Osteoblast (primary cell): ENCODE results near the gene KCNQ1. TPM values are rescaled to one million over a fixed set of nuclear protein-coding genes. Genes with fewer than 3 reads are reported as not detected.

Source experiments
- DNase-seq: peaks from one replicate; pipeline ENCODE4 v3.0.0; 2011; ENCODE audit warnings: low spot score, mixed read lengths; ENCODE audit not compliant: insufficient read length; ENCODE audit errors: missing footprints
- H2AFZ ChIP-seq: 2 replicates; pipeline ENCODE4 v1.6.0; 2011; ENCODE audit warnings: mild to moderate bottlenecking, low read length
- H3K27ac ChIP-seq: 2 replicates; pipeline ENCODE4 v1.5.1; 2011; ENCODE audit warnings: mild to moderate bottlenecking, low read depth, low read length, moderate library complexity
- H3K27me3 ChIP-seq: 2 replicates; pipeline ENCODE4 v1.6.0; 2012; ENCODE audit warnings: mild to moderate bottlenecking, control low read depth, inconsistent platforms, low read length, moderate library complexity; ENCODE audit not compliant: insufficient read depth
- H3K36me3 ChIP-seq: 2 replicates; pipeline ENCODE4 v1.5.1; 2011; ENCODE audit warnings: mild to moderate bottlenecking, low read length, control low read depth, moderate library complexity; ENCODE audit not compliant: insufficient read depth
- H3K4me1 ChIP-seq: 2 replicates; pipeline ENCODE4 v1.5.1; 2011; ENCODE audit warnings: mild to moderate bottlenecking, low read length, control low read depth, moderate library complexity; ENCODE audit not compliant: insufficient read depth
- H3K4me2 ChIP-seq: 2 replicates; pipeline ENCODE4 v1.6.0; 2011; ENCODE audit warnings: mild to moderate bottlenecking, low read length; ENCODE audit not compliant: insufficient read depth
- H3K4me3 ChIP-seq: fragments of 200-600 bp; sonication (generic); 3 replicates; pipeline ENCODE4 v1.5.1; 2012; ENCODE audit warnings: mild to moderate bottlenecking, low read length, inconsistent platforms; ENCODE audit not compliant: insufficient read depth
- H3K79me2 ChIP-seq: 2 replicates; pipeline ENCODE4 v1.6.0; 2012; ENCODE audit warnings: mild to moderate bottlenecking, low read length, control low read depth, inconsistent platforms; ENCODE audit not compliant: insufficient read depth
- H3K9me3 ChIP-seq: 2 replicates; pipeline ENCODE4 v1.5.1; 2011; ENCODE audit warnings: low read depth, low read length, control low read depth
- H4K20me1 ChIP-seq: 2 replicates; pipeline ENCODE4 v1.6.0; 2012; ENCODE audit warnings: mild to moderate bottlenecking, low read length, control low read depth; ENCODE audit not compliant: insufficient read depth
- total RNA-seq: library from RNA; depleted of rRNA; stranded (reverse); fragments of >200 nt; gene quantifications from 2 replicates; pipeline ENCODE4 v1.2.3, GENCODE V29; 2012
- TF ChIP-seq, protein P1 (sequence below): IDR thresholded peaks from 2 replicates; pipeline ENCODE4 v1.5.1; 2011; ENCODE audit warnings: mild to moderate bottlenecking, low read depth, low read length, moderate library complexity; ENCODE audit errors: extremely low read depth

The KCNQ1 gene
- total RNA-seq, 1 donor: not detected

DNA sequence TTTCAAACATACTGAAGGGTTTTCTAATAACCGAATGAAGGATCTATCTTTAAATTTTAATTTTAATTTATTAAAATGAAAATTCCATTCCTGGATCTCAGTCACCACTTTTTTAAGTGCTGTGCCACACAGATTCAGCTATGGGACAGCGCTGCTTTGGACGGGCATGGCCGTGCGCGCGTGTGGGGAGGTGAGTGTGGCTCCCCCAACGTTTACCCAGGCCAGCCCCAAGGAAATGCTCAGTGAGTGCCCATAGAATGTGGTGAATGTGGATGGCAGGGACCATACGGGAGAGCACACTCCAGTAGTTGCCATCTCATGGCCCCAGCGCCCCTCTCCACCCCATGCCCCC lies 343.0 kb downstream of the KCNQ1 start:
- H3K4me3 ChIP-seq: no peak overlapping the region
- no peaks in the 10 kb centered on the region for H3K79me2 ChIP-seq
- no peaks in the 10 kb centered on the region for H3K4me1 ChIP-seq
- H3K9me3 ChIP-seq: no peaks in the 10 kb centered on the region
- no peaks in the 10 kb centered on the region for H4K20me1 ChIP-seq
- TF ChIP-seq, protein P1, sequence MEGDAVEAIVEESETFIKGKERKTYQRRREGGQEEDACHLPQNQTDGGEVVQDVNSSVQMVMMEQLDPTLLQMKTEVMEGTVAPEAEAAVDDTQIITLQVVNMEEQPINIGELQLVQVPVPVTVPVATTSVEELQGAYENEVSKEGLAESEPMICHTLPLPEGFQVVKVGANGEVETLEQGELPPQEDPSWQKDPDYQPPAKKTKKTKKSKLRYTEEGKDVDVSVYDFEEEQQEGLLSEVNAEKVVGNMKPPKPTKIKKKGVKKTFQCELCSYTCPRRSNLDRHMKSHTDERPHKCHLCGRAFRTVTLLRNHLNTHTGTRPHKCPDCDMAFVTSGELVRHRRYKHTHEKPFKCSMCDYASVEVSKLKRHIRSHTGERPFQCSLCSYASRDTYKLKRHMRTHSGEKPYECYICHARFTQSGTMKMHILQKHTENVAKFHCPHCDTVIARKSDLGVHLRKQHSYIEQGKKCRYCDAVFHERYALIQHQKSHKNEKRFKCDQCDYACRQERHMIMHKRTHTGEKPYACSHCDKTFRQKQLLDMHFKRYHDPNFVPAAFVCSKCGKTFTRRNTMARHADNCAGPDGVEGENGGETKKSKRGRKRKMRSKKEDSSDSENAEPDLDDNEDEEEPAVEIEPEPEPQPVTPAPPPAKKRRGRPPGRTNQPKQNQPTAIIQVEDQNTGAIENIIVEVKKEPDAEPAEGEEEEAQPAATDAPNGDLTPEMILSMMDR: no peak
- H3K27ac ChIP-seq: no peak overlapping the region
- no peak overlapping the region for H2AFZ ChIP-seq
- peaks cover 71% of the 10 kb centered on the region for H3K27me3 ChIP-seq
- H3K36me3 ChIP-seq: no peaks in the 10 kb centered on the region
- DNase-seq: no peak
- H3K4me2 ChIP-seq: no peak overlapping the region

DNA sequence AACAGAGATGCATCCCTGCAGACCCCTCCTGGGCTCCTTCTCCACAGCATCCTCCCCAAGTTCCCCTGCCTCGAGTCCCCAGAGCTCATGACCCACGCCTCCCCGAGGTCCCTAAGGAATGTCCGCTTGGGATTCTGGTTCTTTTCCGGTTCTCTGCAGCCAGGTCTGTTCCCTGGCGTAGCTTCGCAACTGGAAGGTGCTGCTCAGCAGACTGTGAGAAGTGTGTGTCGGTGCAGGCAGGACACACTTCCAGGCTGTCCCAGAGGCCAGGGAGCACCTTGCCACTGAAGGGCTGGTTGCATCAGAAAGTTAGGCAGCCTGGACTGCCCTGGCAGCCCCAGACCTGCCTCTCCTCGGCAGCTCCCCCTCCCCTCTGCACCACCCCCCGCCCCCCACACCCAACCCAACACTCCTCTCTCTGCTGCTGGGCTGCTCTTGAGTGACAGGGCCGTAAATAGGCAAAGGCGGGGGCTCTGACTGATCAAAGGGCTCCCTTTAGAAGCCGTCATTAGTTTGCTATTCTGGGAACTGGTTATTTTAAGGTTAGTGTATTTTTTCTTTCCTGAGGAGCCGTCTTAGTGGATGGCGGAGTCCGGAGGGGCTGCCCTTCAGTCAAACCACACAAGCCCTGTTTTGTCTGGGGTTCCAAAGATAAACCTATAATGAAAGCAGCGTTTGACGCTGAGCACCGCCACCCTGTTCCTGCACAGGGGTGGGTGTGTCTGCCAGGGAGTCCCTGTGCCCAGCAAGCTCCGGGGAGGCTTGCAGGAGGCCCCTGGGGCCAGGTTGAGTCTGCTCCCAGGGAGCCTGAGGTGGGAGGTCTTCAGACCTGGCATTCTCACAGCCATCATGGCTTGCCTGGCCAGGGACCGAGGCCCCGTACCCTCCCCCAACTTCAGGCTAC lies 343.6 kb downstream of the KCNQ1 start:
- no peak overlapping the region for H2AFZ ChIP-seq
- no peak overlapping the region for H3K4me3 ChIP-seq
- H3K79me2 ChIP-seq: no peaks in the 10 kb centered on the region
- TF ChIP-seq, protein P1: no peak
- no peaks in the 10 kb centered on the region for H3K9me3 ChIP-seq
- H4K20me1 ChIP-seq: no peaks in the 10 kb centered on the region
- H3K36me3 ChIP-seq: no peaks in the 10 kb centered on the region
- DNase-seq: peak; percentile 74
- H3K27ac ChIP-seq: no peak overlapping the region
- H3K27me3 ChIP-seq: peaks cover 65% of the 10 kb centered on the region
- H3K4me1 ChIP-seq: no peaks in the 10 kb centered on the region
- no peak overlapping the region for H3K4me2 ChIP-seq

DNA sequence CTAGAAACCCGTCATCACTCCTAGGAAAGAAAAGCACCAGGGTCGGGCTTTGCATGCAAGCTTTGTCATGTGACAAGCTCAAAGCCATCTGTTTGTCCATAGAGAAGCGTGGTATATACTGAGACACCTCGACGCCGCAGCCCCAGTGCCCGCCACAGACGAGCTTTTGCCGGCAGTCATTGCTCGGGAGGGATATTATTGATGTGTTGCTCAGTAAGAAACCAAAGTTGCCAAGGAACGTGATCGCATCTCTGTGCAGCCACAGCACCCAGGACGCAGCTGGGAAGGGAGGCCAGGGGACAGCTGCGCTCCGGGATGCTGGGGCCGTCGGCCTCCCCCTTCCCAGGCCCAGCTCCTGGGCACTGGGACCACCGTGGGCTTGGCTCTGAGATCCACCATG lies 344.5 kb downstream of the KCNQ1 start:
- no peak overlapping the region for H3K4me2 ChIP-seq
- H3K36me3 ChIP-seq: no peaks in the 10 kb centered on the region
- peaks cover 60% of the 10 kb centered on the region for H3K27me3 ChIP-seq
- no peaks in the 10 kb centered on the region for H3K9me3 ChIP-seq
- no peak overlapping the region for H2AFZ ChIP-seq
- no peaks in the 10 kb centered on the region for H3K79me2 ChIP-seq
- H3K4me1 ChIP-seq: no peaks in the 10 kb centered on the region
- DNase-seq: peak; percentile 53
- no peaks in the 10 kb centered on the region for H4K20me1 ChIP-seq
- no peak overlapping the region for H3K4me3 ChIP-seq
- TF ChIP-seq, protein P1: no peak
- H3K27ac ChIP-seq: no peak overlapping the region

DNA sequence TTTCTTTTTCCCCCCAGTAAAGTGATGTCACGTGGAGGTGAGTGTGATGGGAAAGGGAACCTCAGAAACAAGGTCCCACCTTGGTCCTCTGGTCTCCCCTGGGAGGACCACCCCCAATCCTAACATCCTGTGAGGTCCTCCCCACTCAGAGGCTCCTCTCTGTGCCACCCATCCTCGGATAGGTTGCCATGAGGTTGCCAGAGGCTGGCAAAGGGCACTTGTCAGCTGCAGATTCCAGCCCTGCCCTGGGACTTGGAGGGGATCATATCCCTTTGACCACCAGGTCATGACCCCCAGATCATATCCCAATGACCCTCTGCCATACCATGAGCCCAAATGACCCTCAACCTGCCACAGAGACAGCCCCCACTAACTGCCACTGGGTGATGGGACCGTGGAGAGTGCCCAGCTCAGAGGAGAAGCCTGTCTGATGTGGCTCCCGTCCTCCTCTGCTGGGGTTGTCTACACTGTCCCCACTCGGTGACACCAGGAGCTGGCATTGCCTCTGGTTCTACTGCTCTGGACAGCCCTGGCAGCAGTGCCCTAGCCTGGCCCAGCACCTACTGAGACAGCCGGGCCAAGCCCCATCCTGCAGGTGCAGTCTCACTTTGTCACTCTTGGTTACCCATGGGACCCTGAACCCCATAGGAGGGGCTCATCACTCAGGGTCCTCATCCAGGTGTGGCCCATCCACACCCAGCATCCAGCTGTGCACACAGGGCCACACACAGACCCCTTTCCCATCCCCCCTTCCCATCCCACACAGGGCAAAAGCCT lies 345.2 kb downstream of the KCNQ1 start:
- no peak overlapping the region for H3K27ac ChIP-seq
- H3K36me3 ChIP-seq: no peaks in the 10 kb centered on the region
- no peak overlapping the region for H2AFZ ChIP-seq
- H3K4me3 ChIP-seq: no peak overlapping the region
- H3K4me1 ChIP-seq: no peaks in the 10 kb centered on the region
- no peaks in the 10 kb centered on the region for H3K79me2 ChIP-seq
- H4K20me1 ChIP-seq: no peaks in the 10 kb centered on the region
- TF ChIP-seq, protein P1: no peak
- H3K4me2 ChIP-seq: no peak overlapping the region
- peak; percentile 56 for DNase-seq
- peaks cover 58% of the 10 kb centered on the region for H3K27me3 ChIP-seq
- H3K9me3 ChIP-seq: no peaks in the 10 kb centered on the region
